HPDE6-E6E7 (cell line): ENCODE results near the gene NT5E.
"Not testable (repeated sequence)": the region's sequence is repeated elsewhere in the genome, so short reads cannot be mapped to it uniquely, and the experiment has no call there.

Experiments
- DNase-seq: peaks from one replicate; pipeline ENCODE4 v3.0.0; 2011; ENCODE audit warnings: missing footprints; ENCODE audit errors: extremely low spot score

The NT5E gene

GRCh38 chr6:85449818-85450759 is at the start of gene NT5E:
TSS of gene NT5E (plus strand) at chr6:85450083. CDS start at chr6:85450140, 57 bp downstream.
- DNase-seq: peak; percentile 58

DNA sequence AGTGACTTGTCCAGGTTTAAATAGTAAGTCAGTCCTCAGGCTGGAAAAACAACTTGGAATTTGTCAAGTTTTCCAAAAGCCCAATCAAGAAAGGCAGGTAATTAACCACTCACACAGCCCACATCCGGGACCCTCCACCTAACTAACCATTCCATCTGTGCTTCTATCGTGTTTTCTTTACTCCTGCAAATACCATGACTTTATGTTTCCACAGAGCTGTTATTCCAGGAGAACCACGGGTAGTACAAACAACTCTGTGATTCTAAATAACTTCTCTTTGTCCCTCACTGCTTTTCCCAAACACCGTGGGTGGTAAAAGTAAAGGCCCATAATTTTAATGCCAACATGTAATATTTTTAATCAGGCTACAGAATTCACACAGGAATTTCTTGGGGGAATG is 49.6 kb upstream of the NT5E start:
- DNase-seq: no peak

DNA sequence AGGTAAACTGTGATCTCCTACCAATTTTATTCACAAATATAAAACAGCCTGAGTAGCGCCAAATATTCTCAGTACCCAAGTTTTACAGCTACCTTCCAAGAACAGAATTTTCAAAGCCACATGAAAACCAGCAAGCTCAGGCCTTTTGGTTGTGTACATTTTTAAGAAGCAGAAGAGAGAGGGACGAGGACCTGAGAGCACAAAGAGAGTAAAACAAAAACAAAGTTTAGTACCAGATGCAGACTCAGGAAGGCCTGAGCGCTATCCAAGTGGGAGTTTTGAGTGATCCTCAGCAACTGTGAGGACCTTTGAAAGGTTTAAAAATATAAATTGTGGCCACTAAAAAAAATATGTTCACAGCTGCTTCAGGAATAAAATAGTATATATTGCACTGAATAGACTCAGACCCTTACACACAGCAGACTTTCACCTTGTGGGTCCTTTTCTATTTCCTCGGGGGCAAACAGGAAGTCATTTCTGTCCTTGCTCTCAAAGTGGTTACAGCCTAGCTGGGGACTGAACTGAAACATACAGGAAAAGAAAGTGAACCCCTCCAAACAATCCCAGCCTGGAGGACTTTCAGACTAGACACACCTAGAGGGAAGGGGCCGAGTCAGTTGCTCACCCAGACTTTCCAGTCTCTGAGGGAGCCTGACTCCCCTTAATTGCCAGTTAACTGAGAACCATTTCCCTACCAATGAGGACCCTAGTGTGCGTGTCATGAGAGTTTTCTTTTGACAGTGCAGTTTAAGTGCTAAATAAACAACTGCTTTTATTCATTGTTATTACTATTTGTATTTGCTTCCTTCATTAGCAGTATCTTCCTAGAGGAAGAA is 48.5 kb upstream of the NT5E start:
- no peak for DNase-seq

DNA sequence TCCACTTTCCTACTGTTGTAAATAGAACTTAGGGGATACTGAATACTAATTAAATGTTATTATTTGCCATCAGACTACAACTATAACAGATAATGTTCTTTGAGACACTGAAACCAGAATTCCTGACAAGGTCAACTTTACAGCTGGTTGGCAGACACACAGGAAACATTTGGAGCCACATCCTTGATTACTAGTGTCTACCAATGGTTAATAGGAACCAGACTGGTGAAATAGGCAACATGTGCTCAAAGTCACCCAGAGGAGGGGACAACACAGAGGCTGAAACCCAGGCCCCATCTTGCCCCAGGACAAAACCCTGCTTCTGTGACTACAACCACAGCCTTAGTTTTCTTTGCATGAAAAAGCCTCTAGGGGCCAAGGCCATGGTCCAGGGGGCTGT is 47.8 kb upstream of the NT5E start:
- DNase-seq: no peak

GRCh38 chr6:85402922-85403321 is 47.0 kb upstream of the NT5E start:
- peak; percentile 63 for DNase-seq

DNA sequence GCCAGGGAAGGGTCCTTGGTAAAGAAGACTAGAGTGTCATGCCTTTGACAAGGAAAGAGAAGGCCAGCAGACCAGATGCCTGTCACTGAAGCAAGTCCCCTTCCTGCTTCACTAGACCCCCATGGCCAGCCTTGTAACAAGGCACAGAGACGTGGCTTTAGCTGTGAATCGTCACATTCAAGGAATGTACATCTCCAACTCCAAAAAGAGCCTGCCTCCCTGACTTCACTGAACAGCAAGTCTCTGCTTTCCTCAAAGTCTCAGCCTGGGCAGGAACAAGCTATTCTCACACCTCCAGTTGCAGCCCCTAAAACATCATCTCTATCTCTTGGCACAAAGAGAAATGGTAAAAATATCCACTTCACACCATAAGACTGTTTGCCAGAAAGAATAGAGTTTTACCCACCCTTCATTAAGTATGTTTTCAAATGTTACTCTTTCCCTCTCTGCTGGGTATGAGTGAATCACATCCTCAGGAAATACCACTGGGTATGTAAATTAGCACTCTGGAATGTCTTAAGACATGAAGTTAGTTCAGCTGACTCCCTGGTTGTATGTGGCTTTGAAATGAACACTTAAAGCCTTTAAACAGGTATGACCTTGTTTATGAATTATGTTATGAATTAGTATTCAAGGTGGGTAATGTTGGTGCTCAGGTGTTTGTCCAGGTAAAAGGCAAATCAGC is 46.4 kb upstream of the NT5E start:
- DNase-seq: peak; percentile 79

GRCh38 chr6:85404016-85404563 is 45.8 kb upstream of the NT5E start:
- DNase-seq: not testable (repeated sequence)

DNA sequence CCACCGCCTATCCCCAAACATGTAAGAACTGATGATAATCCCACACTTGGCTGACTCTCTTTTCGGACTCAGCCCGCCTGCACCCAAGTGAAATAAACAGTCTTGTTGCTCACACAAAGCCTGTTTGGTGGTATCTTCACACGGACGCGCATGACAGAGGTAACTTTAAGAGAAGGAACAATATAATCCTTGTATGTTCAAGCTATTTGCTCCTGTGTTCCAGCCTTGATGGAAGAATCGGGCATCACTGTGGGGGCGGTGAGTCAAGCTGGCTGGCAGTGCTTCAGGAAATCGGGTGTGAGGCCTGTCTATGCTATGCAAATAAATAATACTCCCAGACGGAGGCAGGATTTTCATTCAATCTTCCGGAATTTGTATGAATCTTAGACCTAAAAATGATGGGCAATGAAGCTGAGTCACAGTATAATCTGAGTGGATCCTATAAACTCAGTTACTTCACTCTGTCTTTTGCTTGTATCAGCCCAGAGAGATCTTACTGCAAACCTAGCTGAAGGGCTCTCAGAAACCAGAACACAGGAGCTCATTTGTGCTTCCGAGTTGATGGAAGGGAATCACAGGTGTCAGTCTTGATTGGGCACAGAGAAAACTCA is 45.2 kb upstream of the NT5E start:
- DNase-seq: peak; percentile 84

- DNase-seq: no peak
Observed at GRCh38 chr6:85405175-85405852, 44.6 kb upstream of the NT5E start.

- no peak for DNase-seq
Observed at GRCh38 chr6:85405853-85406198, 44.1 kb upstream of the NT5E start.

GRCh38 chr6:85406641-85407075 is 43.2 kb upstream of the NT5E start:
- no peak for DNase-seq

DNA sequence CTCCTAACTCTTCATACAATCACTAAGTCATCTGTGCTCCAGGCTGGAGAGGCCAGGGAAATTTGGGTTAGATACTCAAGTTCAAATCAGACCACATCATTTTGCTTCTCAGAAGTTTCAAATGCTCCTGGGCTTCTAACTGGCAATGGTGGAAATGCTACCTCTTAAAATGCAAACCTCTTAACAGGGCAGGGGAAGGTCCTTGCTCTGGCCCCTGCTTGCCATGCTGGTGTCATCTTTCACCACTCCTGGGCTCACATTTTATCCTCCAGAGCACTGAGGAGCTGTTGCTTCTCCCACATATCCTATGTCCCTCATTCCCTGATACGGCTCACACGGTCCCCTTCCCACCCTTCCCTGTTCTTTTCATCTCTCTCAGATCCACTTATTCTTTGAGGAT is 41.8 kb upstream of the NT5E start:
- no peak for DNase-seq

DNA sequence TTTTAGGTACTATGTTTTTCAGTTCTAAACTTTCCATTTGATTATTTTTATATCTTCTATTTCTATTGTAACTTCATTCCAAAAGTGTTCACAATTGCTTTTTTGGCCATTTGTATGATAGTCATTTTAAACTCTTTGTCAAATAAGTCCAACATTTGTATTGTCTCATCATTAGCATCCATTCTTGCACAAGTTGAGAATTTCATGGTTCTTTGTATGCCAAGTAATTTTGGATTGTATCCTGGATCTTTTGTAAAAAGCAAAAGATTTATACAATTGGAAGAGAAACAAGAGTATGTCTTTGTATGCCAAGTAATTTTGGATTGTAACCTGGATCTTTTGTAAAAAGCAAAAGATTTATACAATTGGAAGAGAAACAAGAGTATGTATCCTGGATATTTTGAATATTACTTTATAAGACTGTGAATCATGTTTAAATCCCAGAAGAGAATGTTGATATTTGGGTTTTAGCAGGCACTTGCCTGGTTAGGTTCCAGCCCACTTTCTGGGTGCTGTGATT is 36.9 kb upstream of the NT5E start:
- DNase-seq: no peak

- no peak for DNase-seq
Observed at GRCh38 chr6:85416049-85416448, 33.8 kb upstream of the NT5E start.

DNA sequence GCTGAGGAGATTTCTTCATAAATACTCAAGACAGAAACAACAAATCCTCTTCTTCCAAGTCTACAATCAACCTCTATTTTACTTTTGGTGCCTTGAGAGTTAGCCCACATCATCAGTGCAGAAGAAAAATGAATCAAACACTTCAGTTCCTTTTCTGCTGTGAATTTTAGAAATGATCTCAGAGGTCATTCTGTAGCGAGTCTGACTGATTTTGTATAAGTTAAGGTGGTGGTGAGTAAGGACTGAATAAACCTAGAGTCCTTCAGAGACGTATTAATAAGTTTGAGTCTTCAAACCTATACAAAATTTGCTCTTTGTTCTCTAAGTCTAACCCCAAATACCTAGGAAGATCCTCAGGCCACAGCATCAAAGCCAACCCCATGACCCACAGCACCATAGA is 33.1 kb upstream of the NT5E start:
- no peak for DNase-seq

- no peak for DNase-seq
Observed at GRCh38 chr6:85417336-85417735, 32.5 kb upstream of the NT5E start.

DNA sequence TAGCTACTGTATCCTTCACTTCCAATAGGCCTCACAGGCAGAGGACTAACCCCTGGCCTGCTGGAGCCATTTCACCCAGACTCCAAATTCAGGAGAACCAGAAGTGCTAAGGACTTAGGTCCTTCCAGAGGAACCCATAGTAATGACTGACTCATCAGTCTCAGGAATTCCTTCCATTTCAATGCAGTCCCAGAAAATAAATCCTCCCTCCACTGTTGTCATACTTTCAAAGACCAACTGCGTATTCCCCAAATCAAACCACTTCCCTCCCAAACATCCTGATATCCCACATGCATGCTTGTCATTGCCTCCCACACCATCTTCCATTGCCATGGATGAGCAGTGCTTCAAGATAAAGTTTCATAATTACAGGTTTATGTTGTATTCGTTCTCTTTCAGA is 31.8 kb upstream of the NT5E start:
- DNase-seq: no peak

DNA sequence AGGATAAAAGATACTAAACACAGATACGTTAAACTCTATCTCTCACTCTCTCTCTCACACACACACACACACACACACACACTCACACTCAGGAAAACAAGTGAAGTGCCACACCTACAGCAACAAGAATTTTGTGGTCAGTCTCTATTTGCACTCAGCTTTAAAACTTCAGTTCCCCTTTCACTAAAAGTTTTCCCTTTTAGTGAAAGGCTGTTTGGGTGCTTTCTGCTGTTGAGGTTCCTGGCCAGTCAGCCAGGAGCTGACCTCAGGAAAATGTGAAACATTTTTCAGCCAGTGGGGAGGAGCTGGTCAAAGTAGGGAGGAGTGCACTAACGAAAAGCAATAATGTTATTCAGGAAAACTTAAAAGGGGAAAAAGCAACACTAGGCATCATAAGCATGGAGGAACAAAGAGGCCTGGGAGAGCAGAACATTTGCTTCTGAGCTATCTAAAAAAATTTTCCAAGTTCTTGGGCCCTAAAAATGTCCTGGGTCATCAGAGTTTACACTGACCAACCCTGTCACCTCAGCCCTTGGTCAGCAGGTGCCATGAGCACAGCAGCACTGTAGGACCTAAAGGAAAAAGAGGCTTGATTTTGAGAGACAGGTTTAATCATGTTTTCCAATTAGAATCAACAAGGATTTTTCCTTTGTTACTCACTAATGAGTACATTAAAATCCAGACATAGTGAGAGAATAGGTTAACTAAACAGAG is 30.7 kb upstream of the NT5E start:
- DNase-seq: no peak

GRCh38 chr6:85420551-85420950 is 29.3 kb upstream of the NT5E start:
- no peak for DNase-seq

GRCh38 chr6:85421181-85421580 is 28.7 kb upstream of the NT5E start:
- DNase-seq: no peak
